DOHH2 (cell line): ENCODE measurements around the gene PPP3R2.

Experiments used
- H3F3A ChIP-seq: fragments of 200-600 bp; sonication (generic), shearing (Covaris generic); 2 replicates; pipeline ENCODE4 v1.6.0; 2016; ENCODE audit warnings: antibody characterized with exemption, mild to moderate bottlenecking; ENCODE audit not compliant: control insufficient read depth, insufficient read depth
- H3K27ac ChIP-seq: fragments of 200-600 bp; sonication (generic); 2 replicates; pipeline ENCODE4 v1.5.1; 2014; ENCODE audit warnings: low read depth, mild to moderate bottlenecking, low read length, moderate library complexity
- H3K27me3 ChIP-seq: fragments of 200-600 bp; sonication (generic); 2 replicates; pipeline ENCODE4 v1.6.1; 2014; ENCODE audit warnings: mild to moderate bottlenecking, low read length, mixed read lengths; ENCODE audit not compliant: control insufficient read depth
- H3K36me3 ChIP-seq: fragments of 200-600 bp; sonication (generic); 2 replicates; pipeline ENCODE4 v1.6.1; 2014; ENCODE audit warnings: mild to moderate bottlenecking, low read length, moderate library complexity, mixed read lengths; ENCODE audit not compliant: control insufficient read depth
- H3K4me1 ChIP-seq: fragments of 200-600 bp; sonication (generic); 2 replicates; pipeline ENCODE4 v1.6.1; 2014; ENCODE audit warnings: mild to moderate bottlenecking, low read length, mixed read lengths; ENCODE audit not compliant: control insufficient read depth
- H3K4me2 ChIP-seq: fragments of 200-600 bp; sonication (generic); 2 replicates; pipeline ENCODE4 v1.6.0; 2014; ENCODE audit warnings: mild to moderate bottlenecking, low read length, moderate library complexity
- H3K4me3 ChIP-seq: fragments of 200-600 bp; sonication (generic); 2 replicates; pipeline ENCODE4 v1.5.1; 2014; ENCODE audit warnings: mild to moderate bottlenecking, low read length, mixed read lengths
- H3K79me2 ChIP-seq: fragments of 200-600 bp; sonication (generic); 2 replicates; pipeline ENCODE4 v1.6.1; 2014; ENCODE audit warnings: mild to moderate bottlenecking, low read length, mixed read lengths; ENCODE audit not compliant: control insufficient read depth
- H3K9me2 ChIP-seq: fragments of 200-600 bp; sonication (generic); replicated peaks from 2 replicates; pipeline ENCODE4 v1.6.1; 2014; ENCODE audit warnings: mild to moderate bottlenecking, low read length, mixed read lengths; ENCODE audit not compliant: control insufficient read depth
- H3K9me3 ChIP-seq: fragments of 200-600 bp; sonication (generic); 2 replicates; pipeline ENCODE4 v1.6.1; 2014; ENCODE audit warnings: antibody characterized with exemption, low read length, mixed read lengths; ENCODE audit not compliant: control insufficient read depth, insufficient read depth
- H4K20me1 ChIP-seq: fragments of 200-600 bp; sonication (generic); 2 replicates; pipeline ENCODE4 v1.6.0; 2014; ENCODE audit warnings: low read depth, mild to moderate bottlenecking, antibody characterized with exemption, low read length, moderate library complexity; ENCODE audit not compliant: control insufficient read depth, insufficient read depth
- EZH2phosphoT487 ChIP-seq: fragments of 200-600 bp; sonication (generic); IDR thresholded peaks from 2 replicates; pipeline ENCODE4 v1.6.1; 2017; ENCODE audit warnings: borderline replicate concordance, mild to moderate bottlenecking, antibody characterized with exemption, low read length, moderate library complexity, mixed read lengths
- TF ChIP-seq, protein P1 (sequence below): fragments of 200-600 bp; sonication (generic); IDR thresholded peaks from one replicate; pipeline ENCODE4 v1.5.1; 2014; ENCODE audit warnings: antibody characterized with exemption, mild to moderate bottlenecking, low read depth, low read length; ENCODE audit not compliant: poor library complexity, severe bottlenecking

PPP3R2 gene

GRCh38 chr9:101629636-101630035 is 34.9 kb upstream of the PPP3R2 start:
- Histone ChIP-seq H3K4me3 (no peak overlapping the region), H3K4me1 (no peaks in the 10 kb centered on the region), H3K79me2 (no peaks in the 10 kb centered on the region), H4K20me1 (no peaks in the 10 kb centered on the region), H3K36me3 (no peaks in the 10 kb centered on the region), H3F3A (no peaks in the 10 kb centered on the region), H3K9me3 (no peaks in the 10 kb centered on the region), H3K4me2 (no peak overlapping the region), H3K9me2 (no peaks in the 10 kb centered on the region), H3K27ac (no peak overlapping the region), H3K27me3 (no peaks in the 10 kb centered on the region)
- TF ChIP-seq, protein P1, sequence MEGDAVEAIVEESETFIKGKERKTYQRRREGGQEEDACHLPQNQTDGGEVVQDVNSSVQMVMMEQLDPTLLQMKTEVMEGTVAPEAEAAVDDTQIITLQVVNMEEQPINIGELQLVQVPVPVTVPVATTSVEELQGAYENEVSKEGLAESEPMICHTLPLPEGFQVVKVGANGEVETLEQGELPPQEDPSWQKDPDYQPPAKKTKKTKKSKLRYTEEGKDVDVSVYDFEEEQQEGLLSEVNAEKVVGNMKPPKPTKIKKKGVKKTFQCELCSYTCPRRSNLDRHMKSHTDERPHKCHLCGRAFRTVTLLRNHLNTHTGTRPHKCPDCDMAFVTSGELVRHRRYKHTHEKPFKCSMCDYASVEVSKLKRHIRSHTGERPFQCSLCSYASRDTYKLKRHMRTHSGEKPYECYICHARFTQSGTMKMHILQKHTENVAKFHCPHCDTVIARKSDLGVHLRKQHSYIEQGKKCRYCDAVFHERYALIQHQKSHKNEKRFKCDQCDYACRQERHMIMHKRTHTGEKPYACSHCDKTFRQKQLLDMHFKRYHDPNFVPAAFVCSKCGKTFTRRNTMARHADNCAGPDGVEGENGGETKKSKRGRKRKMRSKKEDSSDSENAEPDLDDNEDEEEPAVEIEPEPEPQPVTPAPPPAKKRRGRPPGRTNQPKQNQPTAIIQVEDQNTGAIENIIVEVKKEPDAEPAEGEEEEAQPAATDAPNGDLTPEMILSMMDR: no peak
- TF ChIP-seq EZH2phosphoT487: no peak

- Histone ChIP-seq H3F3A (no peaks in the 10 kb centered on the region), H3K9me2 (no peaks in the 10 kb centered on the region), H3K4me1 (no peaks in the 10 kb centered on the region), H3K4me3 (no peak overlapping the region), H3K27me3 (no peaks in the 10 kb centered on the region), H4K20me1 (no peaks in the 10 kb centered on the region), H3K36me3 (no peaks in the 10 kb centered on the region), H3K27ac (no peak overlapping the region), H3K9me3 (no peaks in the 10 kb centered on the region), H3K79me2 (no peaks in the 10 kb centered on the region), H3K4me2 (no peak overlapping the region)
- TF ChIP-seq, protein P1: no peak
- TF ChIP-seq EZH2phosphoT487: no peak
These were observed 33.4 kb upstream of the PPP3R2 start for GRCh38 chr9:101628173-101628572.

DNA sequence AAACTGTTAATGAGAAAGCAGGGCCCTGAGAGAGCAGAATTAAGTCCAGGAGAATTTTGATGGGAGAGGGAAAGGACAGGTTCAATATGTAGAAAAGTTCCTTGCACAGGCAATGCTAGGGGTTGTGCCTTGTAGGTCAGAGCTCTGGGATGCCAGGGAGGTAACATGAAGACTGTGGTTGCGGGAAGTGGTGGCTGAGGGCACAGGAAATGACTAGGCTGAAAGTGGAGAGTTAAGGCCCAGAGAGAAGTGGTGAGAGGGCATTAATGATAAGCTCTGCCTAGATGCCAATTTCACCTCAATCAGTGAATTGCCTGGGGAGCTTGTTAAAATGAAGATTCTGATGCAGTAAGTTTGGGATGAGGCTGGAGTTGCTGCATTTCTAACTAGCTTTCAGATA is 31.5 kb upstream of the PPP3R2 start:
- Histone ChIP-seq H3K4me1 (no peaks in the 10 kb centered on the region), H3K27ac (no peak overlapping the region), H4K20me1 (no peaks in the 10 kb centered on the region), H3K4me2 (no peak overlapping the region), H3K9me2 (no peaks in the 10 kb centered on the region), H3K79me2 (no peaks in the 10 kb centered on the region), H3K27me3 (no peaks in the 10 kb centered on the region), H3F3A (no peaks in the 10 kb centered on the region), H3K4me3 (no peak overlapping the region), H3K9me3 (no peaks in the 10 kb centered on the region), H3K36me3 (no peaks in the 10 kb centered on the region)
- TF ChIP-seq EZH2phosphoT487: no peak
- TF ChIP-seq, protein P1: no peak

GRCh38 chr9:101625876-101626275 is 31.1 kb upstream of the PPP3R2 start:
- no peak overlapping the region for H3K27ac ChIP-seq
- H3F3A ChIP-seq: no peaks in the 10 kb centered on the region
- H4K20me1 ChIP-seq: no peaks in the 10 kb centered on the region
- H3K4me2 ChIP-seq: no peak overlapping the region
- no peaks in the 10 kb centered on the region for H3K4me1 ChIP-seq
- H3K36me3 ChIP-seq: no peaks in the 10 kb centered on the region
- no peaks in the 10 kb centered on the region for H3K27me3 ChIP-seq
- H3K9me2 ChIP-seq: no peaks in the 10 kb centered on the region
- no peak overlapping the region for H3K4me3 ChIP-seq
- TF ChIP-seq EZH2phosphoT487: no peak
- TF ChIP-seq, protein P1: no peak
- H3K9me3 ChIP-seq: no peaks in the 10 kb centered on the region
- H3K79me2 ChIP-seq: no peaks in the 10 kb centered on the region
